ENCODE measurements around the gene ARHGAP31.
"Not testable (repeated sequence)": the region's sequence is repeated elsewhere in the genome, so short reads cannot be mapped to it uniquely, and the experiment has no call there.

The ARHGAP31 gene

GRCh38 chr3:119294696-119295671, 801 bp downstream of the ARHGAP31 start:
- peak; percentile 27 to 41 for DNase-seq

DNA sequence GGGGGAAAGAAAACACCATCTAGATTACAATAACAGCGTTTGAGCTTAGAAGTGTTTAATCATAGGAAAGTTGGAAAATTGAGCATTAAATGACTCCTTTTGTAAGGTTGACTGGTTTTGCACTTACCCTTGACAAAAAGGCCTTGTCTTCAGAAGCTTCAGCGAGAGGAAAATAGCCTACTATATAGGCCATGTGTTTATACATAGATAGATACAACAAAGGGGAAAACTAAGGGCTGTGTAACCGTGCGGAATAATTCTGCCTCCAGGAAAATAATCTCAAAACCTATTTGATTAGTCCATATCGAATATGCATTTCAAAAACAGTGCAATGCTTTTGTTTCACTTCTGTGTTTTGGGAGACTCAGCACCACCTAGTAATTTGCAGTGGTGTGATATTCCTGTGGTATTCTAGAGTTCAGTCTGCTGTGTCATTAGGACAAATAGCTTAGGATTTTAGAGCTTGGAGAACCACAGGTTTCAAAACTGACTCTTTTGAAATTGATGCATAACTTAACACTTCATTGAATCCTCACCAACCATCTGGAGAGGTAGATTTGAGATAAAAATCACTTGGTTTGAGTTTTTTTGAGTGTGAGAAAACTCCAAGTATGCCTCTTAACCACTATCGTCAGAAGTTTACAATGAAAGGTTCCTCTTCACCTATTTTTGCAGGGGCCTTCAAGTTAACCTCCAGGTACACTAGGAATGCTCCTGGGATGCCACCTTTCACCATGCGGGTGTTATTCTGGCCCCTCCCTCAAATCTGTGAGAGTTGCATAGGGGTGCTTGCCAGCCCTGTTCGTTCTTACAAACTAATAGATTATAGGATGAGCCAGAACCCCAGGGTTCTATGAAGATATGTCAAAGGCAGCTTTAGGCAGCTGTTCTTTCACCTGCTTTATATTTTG, 1.9 kb downstream of the ARHGAP31 start:
- DNase-seq = no peak

- no peak for DNase-seq
These were observed 2.5 kb downstream of the ARHGAP31 start for GRCh38 chr3:119296727-119297122.

DNA sequence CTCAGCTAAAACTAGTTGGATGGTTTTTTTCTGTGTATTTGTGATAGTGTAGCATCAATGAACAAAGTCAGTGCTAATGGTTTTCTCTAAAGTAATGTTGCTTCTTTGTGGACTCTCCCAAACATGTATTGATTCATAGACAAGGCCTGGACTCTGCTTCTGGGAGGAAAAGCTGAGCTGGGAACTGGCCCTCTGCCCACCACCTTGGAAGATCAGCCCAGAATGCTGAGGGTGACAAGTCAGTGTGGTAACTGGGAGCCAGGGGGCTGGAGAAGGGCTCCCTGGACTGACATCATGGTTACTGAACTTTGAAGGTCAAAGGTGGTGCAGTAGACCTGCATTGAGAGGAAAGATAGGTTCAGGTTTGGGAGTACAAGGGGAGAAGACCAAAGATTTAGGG, 3.0 kb downstream of the ARHGAP31 start:
- no peak for DNase-seq

DNA sequence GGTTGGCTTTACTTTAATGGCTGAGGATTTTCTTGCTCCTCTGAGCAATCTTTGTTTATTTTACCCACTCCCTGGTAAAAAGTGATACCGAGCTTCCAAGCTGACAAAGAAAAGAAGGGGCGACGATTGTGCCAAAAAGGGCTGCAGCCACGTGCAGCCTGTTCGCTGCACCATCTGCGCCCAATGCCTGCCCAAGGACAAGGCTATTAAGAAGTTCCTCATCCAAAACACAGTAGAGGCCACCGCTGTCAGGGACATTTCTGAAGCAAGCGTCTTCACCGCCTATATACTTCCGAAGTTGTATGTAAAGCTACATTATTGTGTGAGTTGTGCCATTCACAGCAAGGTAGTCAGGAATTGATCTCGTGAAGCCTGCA, 4.4 kb downstream of the ARHGAP31 start:
- DNase-seq = no peak

- DNase-seq = no peak
These were observed 6.8 kb downstream of the ARHGAP31 start for GRCh38 chr3:119300991-119301391.

DNA sequence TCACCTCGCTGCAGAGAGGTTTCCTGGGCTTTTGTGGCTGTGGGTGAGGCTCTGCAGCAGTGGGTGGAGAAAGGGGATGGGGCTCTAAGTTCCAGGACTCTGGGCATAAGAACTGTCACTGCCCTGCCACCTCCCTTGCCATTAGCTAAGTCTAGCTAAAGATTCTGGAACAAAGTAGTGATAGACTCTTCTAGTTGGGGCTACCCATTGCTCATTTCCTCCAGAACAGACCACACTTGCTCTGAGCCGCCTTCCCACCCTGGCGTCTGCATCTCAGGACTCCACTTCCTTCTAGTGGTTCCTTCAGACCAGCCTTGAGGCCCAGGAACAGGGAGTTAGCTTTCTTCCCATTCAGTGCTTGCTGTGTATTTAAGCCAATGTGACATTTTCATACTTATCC, 7.5 kb downstream of the ARHGAP31 start:
- DNase-seq = no peak

DNA sequence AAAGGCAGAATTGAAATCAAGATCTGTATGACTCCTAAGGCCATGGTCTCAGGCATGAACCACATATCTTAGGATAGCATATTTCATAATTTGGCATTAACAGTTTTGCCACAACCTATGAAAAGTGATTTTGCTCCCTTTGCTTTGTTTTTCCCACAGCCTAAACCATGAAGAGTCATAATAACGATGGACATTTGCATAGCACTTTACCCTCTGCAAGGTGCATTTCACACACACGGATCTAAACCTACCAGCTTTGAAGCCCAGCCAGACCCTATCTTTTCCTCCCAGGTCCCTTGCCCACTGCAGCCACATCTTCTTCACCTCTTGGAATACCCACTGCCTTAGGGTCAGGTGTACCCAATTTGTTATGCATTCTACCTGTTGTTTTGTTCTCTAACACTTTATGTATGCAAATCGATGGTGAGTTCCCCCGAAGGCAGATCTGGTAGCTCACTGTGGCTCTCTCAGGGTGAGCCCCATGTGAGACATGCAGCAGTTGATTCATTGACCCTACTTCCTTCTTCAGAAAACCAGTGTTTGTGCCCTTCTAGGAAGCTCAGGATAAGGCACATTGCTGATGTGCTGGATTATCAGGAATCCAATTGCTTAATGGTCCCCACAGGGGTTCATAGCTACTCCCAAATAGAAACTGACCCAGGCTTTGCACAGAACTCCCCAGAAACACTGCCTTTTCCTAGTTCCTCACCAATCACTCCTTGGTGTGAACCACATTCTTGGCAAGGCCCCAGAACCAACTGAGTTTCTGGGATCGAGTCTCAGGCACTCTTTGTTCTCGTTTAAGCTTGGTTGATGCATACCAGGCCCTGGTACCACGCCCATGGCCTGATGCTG, 8.7 kb downstream of the ARHGAP31 start:
- no peak for DNase-seq

- no peak for DNase-seq
These were observed 10.1 kb downstream of the ARHGAP31 start for GRCh38 chr3:119304201-119304713.

GRCh38 chr3:119305286-119305685, 11.1 kb downstream of the ARHGAP31 start:
- peak in 1 of 2 experiments; percentile 36 for DNase-seq

DNA sequence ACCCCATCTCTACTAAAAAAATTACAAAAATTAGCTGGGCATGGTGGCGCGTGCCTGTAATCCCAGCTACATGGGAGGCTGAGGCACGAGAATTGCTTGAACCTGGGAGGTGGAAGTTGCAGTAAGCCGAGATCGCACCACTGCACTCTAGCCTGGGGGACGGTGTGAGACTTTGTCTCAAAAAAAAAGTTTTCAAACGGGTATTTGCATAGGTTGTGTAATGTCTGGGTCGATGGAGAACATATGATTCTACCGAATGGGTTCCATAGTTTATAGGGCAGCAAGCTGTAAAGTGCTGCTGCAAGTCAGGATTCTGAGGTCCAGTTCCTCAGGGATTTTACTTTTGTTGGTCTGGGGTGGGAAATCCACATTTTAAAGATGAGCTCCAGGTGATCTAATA, 12.2 kb downstream of the ARHGAP31 start:
- DNase-seq = not testable (repeated sequence)

GRCh38 chr3:119308355-119308754, 14.2 kb downstream of the ARHGAP31 start:
- no peak for DNase-seq

- no peak for DNase-seq
These were observed 15.4 kb downstream of the ARHGAP31 start for GRCh38 chr3:119309591-119309990.

DNA sequence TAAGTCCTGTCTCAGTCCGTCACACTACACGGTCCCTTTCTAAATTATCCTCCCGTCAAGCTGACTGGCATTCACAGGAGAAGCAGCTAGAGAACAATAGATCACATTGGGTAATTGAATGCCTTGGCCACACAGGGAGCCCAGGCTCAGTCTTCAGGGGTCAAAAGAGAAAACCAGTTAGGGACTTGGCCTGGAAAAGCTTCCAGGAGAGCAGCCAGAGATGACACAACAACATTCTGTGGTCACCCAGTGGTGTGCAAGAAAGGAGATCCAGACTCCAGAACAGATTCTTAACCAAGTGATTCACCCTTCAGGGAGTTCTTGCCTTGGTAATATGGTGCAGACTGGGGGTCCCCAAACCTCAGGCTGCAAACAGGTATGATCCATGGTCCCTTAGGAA, 15.9 kb downstream of the ARHGAP31 start:
- DNase-seq = no peak

DNA sequence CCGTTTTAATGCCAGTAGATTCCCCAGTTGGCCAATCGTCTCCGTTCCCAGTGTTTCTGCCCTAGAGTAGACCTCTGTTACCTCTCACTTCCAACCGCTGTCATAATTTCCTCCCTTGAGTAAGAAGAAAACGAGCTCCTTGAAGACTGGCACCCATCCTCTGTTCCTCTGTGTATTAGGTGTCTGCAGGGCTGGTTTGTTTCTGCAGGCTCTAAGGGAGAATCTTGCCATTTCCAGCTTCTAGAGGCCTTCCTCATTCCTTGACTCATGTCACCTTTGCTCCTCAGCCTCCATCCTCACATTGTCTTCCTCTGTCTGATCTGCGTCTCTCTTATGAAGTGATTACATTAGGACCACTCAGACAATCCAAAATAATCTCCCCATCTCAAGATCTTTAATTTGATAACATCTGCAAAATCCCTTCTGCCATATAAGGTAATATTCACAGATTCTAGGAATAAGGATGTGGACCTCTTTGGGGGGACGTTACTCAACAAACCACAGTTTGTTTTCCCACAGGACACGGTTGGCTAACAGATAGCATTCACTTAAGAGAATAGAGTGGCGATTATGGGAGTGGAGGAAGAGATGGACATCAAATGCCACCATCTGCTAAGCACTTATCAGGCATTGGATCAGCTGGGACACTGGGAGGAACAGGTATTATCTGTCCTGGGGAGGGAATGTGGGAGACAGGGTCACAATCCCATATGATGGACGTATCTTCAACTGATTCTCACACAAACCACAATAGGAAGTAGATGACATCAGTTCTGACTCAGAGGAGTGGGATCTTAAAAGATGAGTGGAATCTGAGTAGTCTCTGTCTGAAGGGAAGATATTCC, 17.1 kb downstream of the ARHGAP31 start:
- no peak for DNase-seq

GRCh38 chr3:119313461-119313860, 19.3 kb downstream of the ARHGAP31 start:
- no peak for DNase-seq

- DNase-seq = no peak
These were observed 20.6 kb downstream of the ARHGAP31 start for GRCh38 chr3:119314821-119315220.

GRCh38 chr3:119315600-119316312, 21.6 kb downstream of the ARHGAP31 start:
- no peak for DNase-seq

GRCh38 chr3:119316313-119316670, 22.1 kb downstream of the ARHGAP31 start:
- no peak for DNase-seq

GRCh38 chr3:119318876-119319275, 24.7 kb downstream of the ARHGAP31 start:
- DNase-seq = no peak

GRCh38 chr3:119319311-119319710, 25.1 kb downstream of the ARHGAP31 start:
- no peak for DNase-seq
